ENCODE data around the gene EFR3B.
"Not testable (repeated sequence)": the region's sequence is repeated elsewhere in the genome, so short reads cannot be mapped to it uniquely, and the experiment has no call there.

- TF ChIP-seq EZH2 (IDR thresholded peaks at IDR 0.05; ENCODE audit: low read depth); CTCF (conservative IDR thresholded peaks at IDR 0.05): not testable (repeated sequence)
Observed at GRCh38 chr2:24999097-24999496, 42.8 kb upstream of the EFR3B start.

Data from PC-9 (cell line).